ENCODE measurements around the gene MMP15. TPM values are rescaled to one million over a fixed set of nuclear protein-coding genes. Genes with fewer than 3 reads are reported as not detected.

MMP15 gene
- total RNA-seq, 1 experiment from 2014 or later, result 55.5 TPM

- TF ChIP-seq NR3C1 (CRISPR knock-in tag; conservative IDR thresholded peaks at IDR 0.05; ENCODE audit: low read depth), result no peak
Measured at GRCh38 chr16:58013201-58013956, 12.2 kb upstream of the MMP15 start (continued).

GRCh38 chr16:58016840-58017446 is 8.6 kb upstream of the MMP15 start:
- TF ChIP-seq MXD4 (CRISPR knock-in tag; IDR thresholded peaks at IDR 0.05; ENCODE audit: borderline replicate concordance) (no peak), ZNF671 (CRISPR knock-in tag; IDR thresholded peaks at IDR 0.05) (no peak), KAT7 (CRISPR knock-in tag; IDR thresholded peaks at IDR 0.05; ENCODE audit: borderline replicate concordance) (no peak), MLX (CRISPR knock-in tag; IDR thresholded peaks at IDR 0.05) (no peak), IRF2 (CRISPR knock-in tag; IDR thresholded peaks at IDR 0.05; ENCODE audit: borderline replicate concordance, low read depth) (no peak)
- Mint-ChIP-seq H3K36me3 (no peaks in the 10 kb centered on the region), H3K27me3 (ENCODE audit: low read depth) (no peaks in the 10 kb centered on the region), H3K27ac (no peak overlapping the region), H3K9me3 (no peaks in the 10 kb centered on the region), H3K4me3 (no peak overlapping the region), H3K4me1 (no peaks in the 10 kb centered on the region; the same call in 1 of the 2 replicates)
- DNase-seq (ENCODE audit: low spot score), result no peak
- ATAC-seq, result no peak
- POLR2A ChIA-PET, result no interaction called here
- CTCF ChIA-PET, result no interaction called here

GRCh38 chr16:58018803-58019202 is 6.8 kb upstream of the MMP15 start:
- peak; percentile 58 for ATAC-seq
- TF ChIP-seq USF2 (CRISPR knock-in tag; IDR thresholded peaks at IDR 0.05), result no peak
- TF ChIP-seq MAX (CRISPR knock-in tag; IDR thresholded peaks at IDR 0.05), result no peak
- no peak for TF ChIP-seq IRF2 (CRISPR knock-in tag; IDR thresholded peaks at IDR 0.05; ENCODE audit: borderline replicate concordance, low read depth)
- peaks cover 17% of the 10 kb centered on the region for H3K4me1 Mint-ChIP-seq
- H3K27me3 Mint-ChIP-seq (ENCODE audit: low read depth), result peaks cover under 1% of the 10 kb centered on the region
- CTCF ChIA-PET, result interaction anchor here (0.6 to 2.4 kb wide), 14 partner anchors 8 to 369 kb away, joined by 3 to 23 read pairs (median 4); partner anchors contain the start of genes CFAP20 and USB1
- H3K4me3 Mint-ChIP-seq, result no peak overlapping the region
- POLR2A ChIA-PET, result no interaction called here
- no peak overlapping the region for H3K27ac Mint-ChIP-seq
- H3K9me3 Mint-ChIP-seq, result no peaks in the 10 kb centered on the region
- DNase-seq (ENCODE audit: low spot score), result peak; percentile 68
- H3K36me3 Mint-ChIP-seq, result no peaks in the 10 kb centered on the region

GRCh38 chr16:58019866-58020538 is 5.6 kb upstream of the MMP15 start:
- Mint-ChIP-seq H3K27me3 (ENCODE audit: low read depth) (peaks cover 10% of the 10 kb centered on the region), H3K4me3 (no peak overlapping the region), H3K36me3 (no peaks in the 10 kb centered on the region), H3K27ac (no peak overlapping the region), H3K4me1 (peaks cover 29% of the 10 kb centered on the region), H3K9me3 (no peaks in the 10 kb centered on the region)
- ATAC-seq (no peak), DNase-seq (ENCODE audit: low spot score) (no peak)
- TF ChIP-seq CREB1 (CRISPR knock-in tag; IDR thresholded peaks at IDR 0.05) (no peak), ZNF512 (CRISPR knock-in tag; IDR thresholded peaks at IDR 0.05; ENCODE audit: borderline replicate concordance) (0 out of 2 replicates have a peak, but pooled peaks have one; percentile 14)
- POLR2A ChIA-PET, result no interaction called here
- CTCF ChIA-PET, result interaction anchor here (1.3 to 2.4 kb wide), 6 partner anchors 11 to 109 kb away, joined by 3 to 23 read pairs (median 6); partner anchors contain the start of gene CFAP20
